GM18909 (cell line): ENCODE measurements around the gene NOTCH3.

Source experiments
- ATAC-seq: cut with Tn5 transposase; IDR thresholded peaks from one replicate; pipeline ENCODE4 v1.9.1; 2021; ENCODE audit warnings: mild to moderate bottlenecking; ENCODE audit not compliant: unreplicated experiment, poor library complexity

NOTCH3 gene

DNA sequence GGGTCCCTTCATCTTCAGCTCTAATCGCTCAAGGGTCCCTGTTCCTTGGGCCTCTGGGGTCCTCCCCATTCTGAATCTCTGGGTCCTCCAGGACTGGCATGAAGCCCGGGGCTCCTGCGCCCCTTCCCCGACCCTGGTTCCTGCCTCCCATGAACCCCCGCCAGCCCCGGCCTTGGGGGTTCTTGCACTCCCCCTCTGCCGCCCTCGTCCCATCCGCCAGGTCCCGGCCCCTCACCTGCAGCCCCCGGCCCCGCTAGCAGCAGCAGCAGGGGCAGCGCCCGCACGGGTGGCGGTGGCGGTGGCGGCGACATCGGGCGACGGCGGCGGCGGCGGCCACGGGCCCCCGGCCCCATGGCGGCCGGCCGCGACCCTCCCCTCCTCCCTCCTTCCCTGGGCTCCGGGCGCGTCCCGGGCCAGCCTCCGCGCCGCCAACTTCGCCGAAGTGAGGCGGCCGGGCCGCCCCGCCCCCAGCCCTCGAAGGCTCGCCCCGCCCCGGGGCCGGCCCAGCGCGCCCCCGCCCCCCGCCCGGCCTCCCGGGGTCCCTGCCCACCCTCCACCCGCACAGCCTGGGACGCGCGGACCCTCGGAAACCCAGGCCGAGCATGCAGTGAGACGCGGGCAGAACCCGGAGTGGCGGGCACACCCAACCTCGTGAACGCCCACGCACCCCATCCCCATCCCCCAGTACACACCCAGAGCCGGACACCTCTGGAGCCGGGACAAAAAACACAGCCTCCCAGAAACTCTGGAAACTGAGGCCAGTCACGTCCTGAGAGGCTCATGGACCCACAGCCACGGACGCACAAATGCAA lies at the start of gene NOTCH3:
Gene NOTCH3, minus strand, starts transcription at position 443 of the 812 bp plus-strand sequence. Its CDS starts 90 bp downstream, at position 353.
- no peak for ATAC-seq

DNA sequence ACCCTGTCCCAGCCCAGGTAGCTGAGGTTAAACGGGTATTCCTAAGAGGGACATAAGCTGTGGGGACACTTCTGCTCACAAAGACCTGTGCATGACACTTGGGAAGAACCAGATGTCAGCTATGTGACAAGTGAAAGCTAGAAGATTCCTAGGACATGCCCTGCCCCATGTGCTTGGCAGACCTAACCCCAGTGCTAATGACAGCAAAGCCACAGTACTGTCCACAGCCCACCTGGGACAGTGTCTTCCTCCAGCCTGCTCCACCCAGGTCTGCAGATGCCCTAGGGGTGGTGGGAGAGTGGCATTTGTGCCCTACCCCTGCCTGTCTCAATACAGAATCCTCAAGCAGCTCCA lies 49.8 kb upstream of the NOTCH3 start:
- no peak for ATAC-seq

DNA sequence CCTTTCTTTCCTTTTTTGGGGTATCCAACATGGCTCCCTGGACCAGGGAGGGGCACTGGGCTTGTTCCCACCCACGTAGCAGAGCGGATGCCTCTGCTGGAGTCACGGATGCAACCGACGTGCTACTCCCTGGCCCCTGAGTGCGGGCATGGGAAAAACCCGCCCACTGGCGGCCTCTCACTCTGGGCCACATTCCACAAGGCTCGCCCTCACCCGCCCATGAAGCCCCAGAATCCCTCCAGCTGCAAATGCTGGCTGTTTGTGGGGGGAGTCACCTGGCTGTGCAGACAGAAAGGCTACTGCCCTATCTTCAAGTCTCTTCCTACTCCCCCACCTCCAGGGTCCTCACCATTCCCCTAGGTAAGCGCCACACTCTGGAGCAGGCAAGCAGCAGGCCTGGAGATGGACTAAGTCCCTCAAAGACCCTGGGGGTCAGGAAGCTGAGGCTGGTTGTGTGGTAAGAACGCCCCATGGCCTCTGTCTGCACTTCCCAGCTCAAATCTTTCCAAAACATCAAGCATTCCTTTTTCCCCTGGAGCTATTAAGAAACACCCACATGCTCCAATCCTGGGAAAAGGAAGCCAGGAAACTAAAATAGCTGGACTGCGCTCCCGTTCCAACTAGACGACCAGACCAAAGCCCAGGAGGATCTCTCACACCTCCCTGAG lies 49.3 kb upstream of the NOTCH3 start:
- ATAC-seq = no peak

DNA sequence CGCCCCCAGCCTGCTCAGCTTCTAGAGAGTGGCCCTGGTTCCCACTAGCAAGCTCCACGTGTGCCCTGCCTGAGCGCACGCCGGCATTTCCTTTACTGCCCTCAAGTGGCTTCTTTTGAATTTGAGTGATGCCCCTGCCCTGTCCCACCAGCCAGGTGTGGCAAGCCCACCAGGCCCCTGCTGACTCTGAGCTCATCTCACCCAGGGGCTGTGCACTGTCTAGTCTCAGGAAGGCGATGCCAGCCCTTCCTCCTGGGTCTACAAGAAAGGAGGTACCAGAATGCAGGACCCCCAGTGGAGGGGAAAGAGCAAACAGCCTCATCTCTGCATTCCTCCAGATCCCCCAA lies 48.7 kb upstream of the NOTCH3 start:
- ATAC-seq = no peak

DNA sequence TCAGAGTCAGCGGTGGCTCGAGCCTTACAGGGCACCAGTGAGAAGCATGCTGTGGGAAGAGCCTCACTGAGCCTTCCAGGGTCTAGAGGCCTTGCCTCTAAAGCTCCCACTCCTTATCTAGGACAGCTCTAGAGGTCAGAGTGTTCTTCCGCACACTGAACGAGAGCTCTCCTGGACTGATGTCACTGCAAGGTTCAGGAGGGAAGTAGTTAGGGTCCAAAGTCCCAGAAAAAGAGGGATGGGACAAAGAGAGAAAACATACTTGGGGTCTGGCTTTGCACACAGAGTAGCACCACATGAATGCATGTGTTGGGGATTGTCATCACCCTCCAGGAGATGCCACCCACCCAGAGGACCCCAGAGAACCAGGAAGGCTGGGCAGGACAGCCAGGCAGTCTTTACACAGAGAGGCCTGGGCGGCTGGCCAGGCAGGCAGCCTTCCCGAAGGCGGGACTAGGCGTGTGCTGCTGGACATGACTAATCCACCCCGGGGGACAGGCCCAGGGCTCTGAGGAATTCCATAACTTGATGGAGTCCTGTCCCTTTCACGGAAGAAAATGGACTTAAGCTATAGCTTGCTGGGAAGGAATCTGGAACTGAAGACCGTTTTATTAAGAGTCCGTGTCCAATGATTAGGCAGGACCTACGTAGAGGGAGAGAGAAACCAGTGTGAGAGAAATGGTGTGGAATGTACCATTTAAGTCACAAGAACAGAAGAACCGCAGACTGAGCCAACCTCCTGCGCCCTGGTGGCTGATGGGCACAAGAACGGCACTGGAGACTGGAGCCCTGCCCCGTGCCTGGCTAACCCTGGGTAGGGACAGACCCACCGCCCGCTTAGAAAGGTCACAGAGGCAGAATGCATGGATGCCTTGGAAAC lies 48.1 kb upstream of the NOTCH3 start:
- ATAC-seq = no peak

DNA sequence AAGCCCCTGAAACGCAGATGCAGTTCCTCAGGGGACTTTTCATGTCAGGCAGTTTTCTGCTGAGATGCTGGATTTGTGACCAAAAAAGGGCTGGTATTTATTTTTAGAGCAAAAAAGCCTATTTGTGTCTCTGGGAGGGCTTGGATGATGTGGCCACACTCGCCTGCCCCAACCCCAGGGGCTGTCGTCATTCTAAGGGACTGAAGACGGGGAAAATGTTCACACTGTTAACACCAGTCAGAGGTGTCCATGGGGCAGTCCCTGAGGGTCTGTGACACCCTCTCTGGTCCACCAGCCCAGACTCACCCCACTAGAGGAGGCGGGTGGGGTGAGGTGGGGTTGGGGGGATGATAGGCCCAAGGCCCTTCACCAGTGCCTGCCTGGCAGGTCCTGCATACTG lies 47.3 kb upstream of the NOTCH3 start:
- no peak for ATAC-seq

DNA sequence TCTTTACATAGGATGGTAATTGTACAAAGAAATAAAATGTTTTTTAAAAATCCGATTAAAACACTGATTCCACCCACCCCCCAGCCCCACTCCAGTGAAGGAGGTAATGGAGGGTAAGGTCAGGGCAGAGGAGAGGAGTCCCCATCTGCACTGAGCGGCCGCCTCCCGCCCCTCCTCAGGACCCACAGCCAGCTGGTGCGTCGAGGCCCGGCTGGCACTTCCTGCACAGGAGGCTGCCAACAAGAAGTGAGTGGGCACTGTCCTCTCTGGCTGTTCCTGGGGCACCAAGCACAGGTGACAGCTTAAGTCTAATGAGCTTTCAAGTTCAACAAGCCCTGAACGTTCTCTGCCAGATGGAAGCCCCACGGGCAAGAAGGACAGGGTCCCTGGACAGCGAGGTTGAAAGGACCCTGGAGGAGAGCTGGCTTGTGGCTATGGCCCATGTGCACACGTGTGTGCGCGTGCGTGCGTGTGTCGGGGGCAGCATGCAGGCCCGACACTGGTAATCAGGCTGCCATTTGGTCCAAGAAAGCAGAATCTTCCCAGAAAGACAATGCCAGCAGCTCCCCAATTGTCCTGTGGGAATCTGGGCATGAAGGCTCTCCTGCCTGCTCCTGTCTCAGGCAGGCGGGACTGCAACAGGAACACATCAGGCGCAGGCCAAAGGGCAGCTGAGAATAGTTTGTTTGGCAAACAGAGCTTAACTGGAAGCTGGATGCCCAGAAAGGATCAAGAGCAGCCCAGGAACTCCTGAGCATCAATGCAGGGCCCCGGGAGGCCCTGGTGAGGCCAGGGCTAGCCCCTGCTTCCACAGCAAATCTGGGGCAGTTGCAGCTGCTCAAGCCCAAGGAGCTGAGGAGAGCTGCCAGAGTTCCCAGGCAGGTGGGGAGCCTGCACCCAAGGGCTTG lies 46.6 kb upstream of the NOTCH3 start:
- no peak for ATAC-seq

DNA sequence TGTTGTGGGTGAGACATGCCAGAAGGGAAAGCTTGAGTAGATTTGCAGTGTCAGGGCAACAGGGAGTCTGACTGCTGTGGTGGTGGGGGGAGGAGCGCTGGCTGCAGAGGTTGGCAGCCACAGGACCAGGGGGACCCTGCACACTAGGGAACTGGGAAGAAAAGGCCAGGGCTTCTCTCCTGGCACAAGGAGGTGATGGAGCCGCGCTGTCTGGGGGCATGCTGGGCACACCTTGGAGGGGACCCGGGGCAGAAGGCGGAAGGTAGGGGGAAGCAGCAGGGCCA lies 45.3 kb upstream of the NOTCH3 start:
- no peak for ATAC-seq

DNA sequence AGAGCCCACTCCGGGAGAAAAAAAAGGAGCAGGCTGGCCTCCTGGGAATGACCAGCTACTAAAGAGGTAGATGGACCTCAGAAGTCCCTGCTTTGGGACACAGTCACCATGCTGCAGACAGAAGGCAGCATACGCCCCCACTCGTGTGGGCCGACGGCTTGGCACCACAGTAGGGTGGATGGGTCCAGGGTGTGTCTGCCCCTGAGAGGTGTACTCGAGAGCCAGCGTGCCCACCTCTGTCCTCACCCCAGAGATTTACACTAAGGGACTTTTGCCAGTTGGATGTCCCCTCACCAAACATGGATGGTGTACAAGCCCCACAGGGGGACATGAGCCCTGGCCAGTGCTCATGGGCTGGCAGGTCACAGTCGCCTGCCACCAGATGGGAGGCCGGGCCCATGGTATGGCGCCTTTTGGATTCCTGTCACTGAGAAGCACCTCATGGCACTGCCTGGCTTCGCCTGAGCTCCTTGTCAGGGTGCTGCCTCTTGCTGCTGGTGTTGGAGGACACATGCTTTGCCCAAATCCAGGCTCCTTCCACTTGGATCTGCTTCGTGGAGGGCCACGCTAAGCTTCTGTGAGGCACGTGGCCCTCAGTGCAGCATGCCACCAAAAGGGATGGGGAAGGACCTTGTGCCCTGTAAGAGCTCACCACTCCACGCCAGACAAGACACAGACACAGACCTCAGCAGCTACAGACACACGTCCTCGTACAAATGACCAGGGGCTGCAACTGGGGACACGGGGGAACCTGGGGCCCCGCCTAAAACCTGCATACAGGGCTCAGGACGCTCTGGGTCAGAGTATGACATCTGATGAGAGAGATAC lies 44.8 kb upstream of the NOTCH3 start:
- no peak for ATAC-seq

DNA sequence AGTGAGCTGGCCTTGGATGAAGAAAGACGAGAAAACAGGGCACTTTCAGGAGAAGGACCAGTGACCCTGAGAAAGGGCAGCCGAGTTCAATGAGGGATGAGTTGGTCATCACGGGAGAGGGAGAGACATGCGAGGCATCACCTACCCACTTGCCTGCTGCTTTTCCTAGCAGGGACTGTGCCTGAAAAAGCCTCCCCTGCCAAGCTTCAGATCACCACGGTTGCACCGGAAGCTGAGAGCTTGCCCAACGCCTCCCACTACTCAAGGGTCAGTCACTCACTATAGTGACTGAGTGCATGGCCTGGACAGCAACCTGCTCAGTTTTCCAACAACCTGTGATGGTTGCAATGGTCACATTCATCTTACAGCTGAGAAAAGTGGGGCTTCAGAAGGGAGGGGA lies 44.0 kb upstream of the NOTCH3 start:
- no peak for ATAC-seq

DNA sequence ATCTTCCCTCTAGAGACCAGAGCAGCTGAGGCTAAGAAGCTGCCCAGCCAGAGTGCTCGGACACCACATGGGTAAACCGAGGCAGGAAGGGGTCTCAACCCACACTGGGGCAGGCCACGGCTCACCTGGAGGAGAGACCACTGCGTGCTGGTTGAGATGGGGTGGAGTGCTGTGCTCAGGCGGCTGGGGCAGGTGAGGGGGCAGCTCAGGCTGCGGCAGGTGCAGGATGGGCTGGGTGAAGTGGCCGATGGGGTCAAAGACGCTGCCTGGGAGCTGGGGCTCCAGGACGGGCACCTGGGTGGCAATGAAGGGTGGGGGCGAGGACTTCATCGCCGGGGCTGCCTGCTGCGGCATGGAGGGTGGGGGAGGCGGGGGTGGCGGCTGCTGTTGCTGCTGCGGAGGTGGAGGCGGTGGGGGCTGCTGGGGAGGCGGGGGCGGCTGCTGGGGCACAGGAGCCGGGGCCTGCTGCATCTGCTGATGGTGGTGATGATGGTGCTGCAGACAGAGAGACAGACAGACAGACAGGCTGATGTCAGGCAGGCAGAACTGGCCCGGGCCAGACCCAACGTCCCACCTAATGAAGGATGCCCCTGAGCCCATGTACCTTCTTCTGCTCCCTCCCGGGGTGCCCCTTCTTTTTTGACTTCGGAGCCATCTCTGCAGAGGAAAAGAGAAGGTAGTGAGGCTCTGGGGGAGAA lies 43.5 kb upstream of the NOTCH3 start:
- no peak for ATAC-seq

DNA sequence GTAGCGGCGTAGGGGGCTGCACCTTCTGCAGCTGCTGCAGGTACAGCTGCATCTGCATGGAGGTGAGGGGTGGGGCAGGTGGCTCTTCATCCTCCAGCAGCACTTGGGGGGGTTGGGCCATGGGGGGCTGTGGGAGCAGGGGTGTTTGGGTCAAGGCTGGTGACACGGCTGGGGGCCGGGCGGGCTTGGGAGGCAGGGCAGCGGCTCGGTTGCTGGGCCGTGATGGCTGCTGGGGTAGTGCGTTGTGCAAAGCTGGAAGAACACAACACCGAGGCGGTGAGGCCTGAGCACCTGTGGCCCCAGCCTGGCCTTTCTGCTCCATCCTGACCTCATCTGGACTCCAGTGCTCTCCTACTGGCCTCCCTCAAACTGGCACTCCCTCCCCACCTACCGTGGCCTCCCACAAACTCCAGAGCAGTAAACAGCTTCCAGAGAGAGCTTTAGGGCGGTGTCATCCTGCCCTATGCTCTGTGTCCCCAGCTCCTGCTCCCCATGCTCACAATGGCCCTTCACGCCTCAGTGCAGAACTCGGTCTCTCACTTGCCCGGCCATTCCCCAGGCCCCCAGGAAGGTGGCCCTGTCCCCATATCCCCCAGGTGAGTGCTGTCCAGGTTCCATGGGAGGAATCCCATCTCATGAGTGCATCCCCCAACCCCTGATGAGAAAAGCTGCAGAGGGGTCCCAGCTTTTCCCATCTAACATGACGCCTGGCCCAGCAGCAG lies 42.6 kb upstream of the NOTCH3 start:
- no peak for ATAC-seq

DNA sequence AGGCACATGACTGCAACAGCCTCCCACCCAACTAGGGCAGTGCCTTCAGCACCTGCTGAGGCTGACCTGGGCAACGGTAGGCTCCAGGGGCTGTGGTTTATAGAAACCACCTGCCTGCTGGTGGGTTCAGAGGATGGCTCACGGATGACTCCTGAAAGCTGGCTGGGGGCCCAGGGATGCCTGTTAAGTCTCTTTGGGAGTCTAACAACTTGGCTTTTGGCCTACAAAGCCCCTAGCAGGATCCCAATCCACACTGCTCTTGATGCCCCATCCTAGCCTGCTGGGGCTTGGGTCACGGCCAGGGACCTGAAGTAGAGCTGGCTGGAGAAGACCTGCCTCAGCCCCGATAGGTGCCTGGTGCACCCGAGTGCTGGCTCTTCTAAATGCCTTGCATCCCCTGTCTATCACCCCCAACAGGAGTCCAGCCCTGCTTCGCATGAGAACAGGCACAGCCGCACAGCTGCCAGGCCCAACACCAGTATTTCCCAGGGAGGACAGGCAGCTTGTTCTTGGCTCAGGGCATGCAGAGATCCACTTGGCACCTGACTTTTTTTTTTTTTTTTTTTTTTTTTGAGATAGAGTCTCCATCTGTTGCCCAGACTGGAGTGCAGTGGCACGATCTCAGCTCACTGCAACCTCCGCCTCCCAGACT lies 40.6 kb upstream of the NOTCH3 start:
- no peak for ATAC-seq

DNA sequence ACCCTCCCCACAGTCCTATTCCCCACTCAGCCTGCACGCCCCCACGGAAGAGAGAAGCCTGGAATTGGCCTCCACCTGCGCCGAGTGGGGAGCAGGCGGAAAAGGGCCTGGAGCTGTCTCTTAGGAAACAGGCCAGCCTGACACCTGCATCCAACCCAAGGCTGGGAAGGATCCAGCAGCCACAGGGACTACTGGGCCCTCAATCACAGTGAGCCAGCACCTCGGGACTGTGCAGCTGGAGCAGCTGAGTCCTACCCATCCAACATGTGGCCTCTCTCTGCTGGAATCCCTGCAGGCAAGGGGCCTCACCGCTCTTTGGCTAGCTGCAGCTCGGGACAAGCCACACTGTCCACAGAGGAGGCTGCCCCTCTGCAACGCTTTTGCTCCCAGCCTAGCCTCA lies 39.7 kb upstream of the NOTCH3 start:
- no peak for ATAC-seq

DNA sequence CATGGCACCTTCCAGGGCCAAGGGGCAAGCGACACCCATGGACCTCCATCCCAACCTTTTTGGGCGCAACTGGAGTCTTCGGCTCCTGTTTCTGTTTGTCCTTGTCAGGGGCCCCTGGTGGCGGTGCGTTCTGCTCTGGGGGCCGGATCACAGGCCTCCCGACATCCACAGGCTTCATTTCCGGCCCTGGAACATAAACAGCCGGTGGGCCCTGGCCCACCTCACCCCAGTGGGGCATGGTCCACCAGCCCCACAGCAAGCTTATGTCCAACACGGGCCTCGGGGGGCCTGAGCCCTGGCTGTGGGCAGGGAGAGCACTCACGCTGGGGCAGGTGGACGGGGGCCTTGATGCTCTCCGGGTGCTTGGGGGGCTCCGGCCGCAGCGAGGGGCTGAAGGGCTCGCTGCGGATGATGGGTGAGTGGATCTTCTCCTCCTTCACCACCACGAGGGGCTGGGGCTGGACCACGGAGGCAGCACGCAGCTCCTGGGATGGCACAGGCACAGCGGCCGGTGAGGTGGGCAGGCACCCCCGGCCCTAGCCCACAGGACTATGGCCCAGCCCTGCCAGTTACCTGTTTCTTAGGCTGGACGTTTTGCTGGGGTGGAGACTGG lies 38.6 kb upstream of the NOTCH3 start:
- no peak for ATAC-seq

DNA sequence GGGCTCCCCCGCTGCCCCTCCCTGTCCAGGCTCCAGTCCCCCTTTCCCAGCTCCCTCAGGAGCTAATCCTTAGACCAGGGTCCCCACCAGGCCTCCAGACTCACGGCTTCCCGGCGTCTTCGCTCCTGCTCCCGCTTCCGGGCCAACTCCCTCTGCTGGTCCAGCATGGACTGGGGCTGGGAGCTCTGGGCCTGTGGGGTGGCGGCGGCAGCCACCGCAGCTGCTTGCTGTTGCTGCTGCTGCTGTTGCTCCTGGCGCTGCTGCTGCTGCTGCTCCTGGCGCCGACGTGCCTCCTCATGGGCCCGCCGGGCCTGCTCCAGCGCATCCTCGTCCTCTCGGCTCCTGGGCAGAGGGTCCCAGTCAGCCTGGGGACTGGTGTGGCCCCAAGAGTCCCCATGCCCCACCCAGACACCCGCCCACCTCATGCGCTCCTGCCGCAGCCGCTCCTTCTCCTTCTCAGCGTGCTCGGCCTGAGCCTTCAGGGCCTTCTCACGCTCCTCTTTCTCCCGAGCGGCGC lies 37.9 kb upstream of the NOTCH3 start:
- no peak for ATAC-seq
